ENCODE measurements around the gene LIPC. TPM values are rescaled to one million over a fixed set of nuclear protein-coding genes. Genes with fewer than 3 reads are reported as not detected.

LIPC gene
- not detected for total RNA-seq (ENCODE audit: unreplicated experiment)
- long read RNA-seq, result 0 reads

GRCh38 chr15:58431221-58432149 lies at the start of gene LIPC:
LIPC (plus strand) TSS chr15:58431991; CDS start chr15:58432033, 42 bp downstream.
- Mint-ChIP-seq H3K27ac (ENCODE audit: unreplicated experiment) (no peak within 1 kb of the TSS), H3K9me3 (ENCODE audit: unreplicated experiment) (no peaks in the 10 kb centered on the region), H3K27me3 (ENCODE audit: unreplicated experiment) (peaks cover 1% of the 10 kb centered on the region), H3K4me1 (ENCODE audit: unreplicated experiment) (peaks cover 11% of the 10 kb centered on the region), H3K4me3 (ENCODE audit: unreplicated experiment) (no peak within 1 kb of the TSS), H3K36me3 (ENCODE audit: low read depth, unreplicated experiment) (no peaks in the 10 kb centered on the region)
- no peak for DNase-seq (ENCODE audit: low spot score)
- no peak for TF ChIP-seq CTCF (IDR thresholded peaks at IDR 0.05; ENCODE audit: unreplicated experiment)

GRCh38 chr15:58383876-58384275 lies 47.9 kb upstream of the LIPC start:
- no peak for TF ChIP-seq CTCF (IDR thresholded peaks at IDR 0.05; ENCODE audit: unreplicated experiment)
- Mint-ChIP-seq H3K27me3 (ENCODE audit: unreplicated experiment) (peaks cover 3% of the 10 kb centered on the region), H3K4me3 (ENCODE audit: unreplicated experiment) (no peak overlapping the region), H3K9me3 (ENCODE audit: unreplicated experiment) (no peaks in the 10 kb centered on the region), H3K36me3 (ENCODE audit: low read depth, unreplicated experiment) (no peaks in the 10 kb centered on the region), H3K4me1 (ENCODE audit: unreplicated experiment) (peaks cover 11% of the 10 kb centered on the region), H3K27ac (ENCODE audit: unreplicated experiment) (no peak overlapping the region)
- DNase-seq (ENCODE audit: low spot score), result no peak

- no peaks in the 10 kb centered on the region for H3K36me3 Mint-ChIP-seq (ENCODE audit: low read depth, unreplicated experiment)
- DNase-seq (ENCODE audit: low spot score), result no peak
- H3K27me3 Mint-ChIP-seq (ENCODE audit: unreplicated experiment), result peaks cover 3% of the 10 kb centered on the region
- no peaks in the 10 kb centered on the region for H3K9me3 Mint-ChIP-seq (ENCODE audit: unreplicated experiment)
- no peak overlapping the region for H3K27ac Mint-ChIP-seq (ENCODE audit: unreplicated experiment)
- TF ChIP-seq CTCF (IDR thresholded peaks at IDR 0.05; ENCODE audit: unreplicated experiment), result no peak
- peaks cover 11% of the 10 kb centered on the region for H3K4me1 Mint-ChIP-seq (ENCODE audit: unreplicated experiment)
- no peak overlapping the region for H3K4me3 Mint-ChIP-seq (ENCODE audit: unreplicated experiment)
These were observed 47.1 kb upstream of the LIPC start for GRCh38 chr15:58384667-58385066.

GRCh38 chr15:58386081-58386480 lies 45.7 kb upstream of the LIPC start:
- DNase-seq (ENCODE audit: low spot score), result no peak
- no peaks in the 10 kb centered on the region for H3K36me3 Mint-ChIP-seq (ENCODE audit: low read depth, unreplicated experiment)

More at GRCh38 chr15:58386081-58386480, 45.7 kb upstream of the LIPC start:
- Mint-ChIP-seq H3K4me1 (ENCODE audit: unreplicated experiment) (peaks cover 11% of the 10 kb centered on the region), H3K27me3 (ENCODE audit: unreplicated experiment) (peaks cover 3% of the 10 kb centered on the region), H3K9me3 (ENCODE audit: unreplicated experiment) (no peaks in the 10 kb centered on the region), H3K27ac (ENCODE audit: unreplicated experiment) (no peak overlapping the region), H3K4me3 (ENCODE audit: unreplicated experiment) (no peak overlapping the region)
- no peak for TF ChIP-seq CTCF (IDR thresholded peaks at IDR 0.05; ENCODE audit: unreplicated experiment)

Data from endothelial cell (in vitro differentiated cells).